H9 (cell line): ENCODE results near the gene RND3. TPM values are rescaled to one million over a fixed set of nuclear protein-coding genes. Genes with fewer than 3 reads are reported as not detected.
A peak's percentile ranks its signal among the peaks of the same experiment; 100 is the strongest.

Experiments used
- DNase-seq: peaks from one replicate; pipeline ENCODE4 v3.0.0-alpha.2; 2017
- H2AFZ ChIP-seq: one replicate; pipeline ENCODE4 v1.6.1; 2013; ENCODE audit warnings: mild to moderate bottlenecking, low read length, control low read depth, moderate library complexity
- H2AK5ac ChIP-seq: 2 replicates; pipeline ENCODE4 v1.6.1; 2013; ENCODE audit warnings: low read length, control low read depth, mixed read lengths; ENCODE audit not compliant: insufficient read length
- H2BK120ac ChIP-seq: one replicate; pipeline ENCODE4 v1.6.1; 2013; ENCODE audit warnings: low read depth, mild to moderate bottlenecking, low read length, control low read depth, inconsistent platforms; ENCODE audit not compliant: poor library complexity, severe bottlenecking
- H2BK12ac ChIP-seq: 2 replicates; pipeline ENCODE4 v1.6.1; 2013; ENCODE audit warnings: low read length, control low read depth, mixed read lengths, low read depth; ENCODE audit not compliant: insufficient read length
- H2BK15ac ChIP-seq: 2 replicates; pipeline ENCODE4 v1.6.1; 2013; ENCODE audit warnings: low read depth, low read length, control low read depth
- H2BK20ac ChIP-seq: one replicate; pipeline ENCODE4 v1.6.1; 2013; ENCODE audit warnings: low read depth, mild to moderate bottlenecking, low read length, control low read depth, inconsistent platforms; ENCODE audit not compliant: poor library complexity, severe bottlenecking
- H2BK5ac ChIP-seq: 2 replicates; pipeline ENCODE4 v1.6.1; 2013; ENCODE audit warnings: low read length, control low read depth, mixed read lengths; ENCODE audit not compliant: insufficient read length
- H3K14ac ChIP-seq: 2 replicates; pipeline ENCODE4 v1.6.1; 2013; ENCODE audit warnings: low read length, control low read depth; ENCODE audit not compliant: insufficient read depth
- H3K18ac ChIP-seq: 2 replicates; pipeline ENCODE4 v1.6.1; 2013; ENCODE audit warnings: low read depth, mild to moderate bottlenecking, mixed read lengths, low read length, control low read depth; ENCODE audit not compliant: insufficient read length
- H3K23ac ChIP-seq: 2 replicates; pipeline ENCODE4 v1.6.1; 2013; ENCODE audit warnings: low read length, control low read depth, mixed read lengths, low read depth; ENCODE audit not compliant: insufficient read length
- H3K23me2 ChIP-seq: 2 replicates; pipeline ENCODE4 v1.6.1; 2013; ENCODE audit warnings: low read depth, mild to moderate bottlenecking, mixed read lengths, low read length, control low read depth; ENCODE audit not compliant: insufficient read length, poor library complexity, severe bottlenecking
- H3K27ac ChIP-seq: 2 replicates; pipeline ENCODE4 v1.5.1; 2013; ENCODE audit warnings: low read length, control low read depth, mixed read lengths, low read depth; ENCODE audit not compliant: insufficient read length
- H3K27me3 ChIP-seq: 2 replicates; pipeline ENCODE4 v1.6.1; 2013; ENCODE audit warnings: low read length, control low read depth, inconsistent platforms; ENCODE audit not compliant: insufficient read depth
- H3K4ac ChIP-seq: 2 replicates; pipeline ENCODE4 v1.6.1; 2013; ENCODE audit warnings: low read depth, mild to moderate bottlenecking, control low read depth, inconsistent platforms, low read length, moderate library complexity
- H3K4me1 ChIP-seq: 2 replicates; pipeline ENCODE4 v1.6.1; 2013; ENCODE audit warnings: low read length, control low read depth, inconsistent platforms; ENCODE audit not compliant: insufficient read depth
- H3K4me2 ChIP-seq: 2 replicates; pipeline ENCODE4 v1.6.1; 2013; ENCODE audit warnings: low read length, control low read depth, mixed read lengths; ENCODE audit not compliant: insufficient read length, insufficient read depth
- H3K56ac ChIP-seq: 2 replicates; pipeline ENCODE4 v1.6.1; 2013; ENCODE audit warnings: low read depth, mild to moderate bottlenecking, mixed read lengths, low read length, control low read depth; ENCODE audit not compliant: insufficient read length
- H3K79me1 ChIP-seq: 2 replicates; pipeline ENCODE4 v1.6.1; 2013; ENCODE audit warnings: low read depth, mild to moderate bottlenecking, moderate library complexity, low read length, control low read depth, inconsistent platforms; ENCODE audit not compliant: insufficient read depth, poor library complexity, severe bottlenecking
- H3K79me2 ChIP-seq: 2 replicates; pipeline ENCODE4 v1.6.1; 2013; ENCODE audit warnings: low read length, control low read depth, inconsistent platforms; ENCODE audit not compliant: insufficient read depth
- H3K9ac ChIP-seq: 2 replicates; pipeline ENCODE4 v1.6.1; 2013; ENCODE audit warnings: low read length, control low read depth, mixed read lengths; ENCODE audit not compliant: insufficient read length; ENCODE audit errors: extremely low read depth
- H3K9me3 ChIP-seq: one replicate; pipeline ENCODE4 v1.6.1; 2013; ENCODE audit warnings: low read depth, low read length, inconsistent platforms; ENCODE audit not compliant: control insufficient read depth
- H3T11ph ChIP-seq: one replicate; pipeline ENCODE4 v1.6.1; 2013; ENCODE audit warnings: mild to moderate bottlenecking, low read length, control low read depth, inconsistent platforms
- H4K20me1 ChIP-seq: one replicate; pipeline ENCODE4 v1.6.1; 2013; ENCODE audit not compliant: control insufficient read depth, insufficient read length, insufficient read depth
- H4K5ac ChIP-seq: 2 replicates; pipeline ENCODE4 v1.6.1; 2013; ENCODE audit warnings: low read depth, mild to moderate bottlenecking, mixed read lengths, low read length, control low read depth; ENCODE audit not compliant: insufficient read length
- H4K8ac ChIP-seq: replicated peaks from 2 replicates; pipeline ENCODE4 v1.6.1; 2013; ENCODE audit warnings: low read length, control low read depth, mixed read lengths, low read depth; ENCODE audit not compliant: insufficient read length
- H4K91ac ChIP-seq: 2 replicates; pipeline ENCODE4 v1.6.1; 2013; ENCODE audit warnings: low read depth, mild to moderate bottlenecking, moderate library complexity, mixed read lengths, low read length, control low read depth; ENCODE audit not compliant: insufficient read length
- H3K27ac Mint-ChIP-seq, 3 experiments: 2 replicates in 2 of 3; 3 replicates in 1 of 3; pipeline ENCODE4 v1.8.0; 2020 to 2021; ENCODE audit warnings: mixed read lengths in 3 of 3, mild to moderate bottlenecking in 1 of 3, moderate library complexity in 1 of 3
- H3K27me3 Mint-ChIP-seq: 2 replicates; pipeline ENCODE4 v1.8.0; 2021; ENCODE audit warnings: low read depth, mild to moderate bottlenecking, moderate library complexity, mixed read lengths
- H3K36me3 Mint-ChIP-seq, 3 experiments: 2 replicates in 2 of 3; 3 replicates in 1 of 3; pipeline ENCODE4 v1.8.0; 2020 to 2021; ENCODE audit warnings: low read depth in 3 of 3, mixed read lengths in 3 of 3; ENCODE audit not compliant: insufficient read depth in 1 of 3
- H3K4me1 Mint-ChIP-seq, 2 experiments: 2 replicates each; pipeline ENCODE4 v1.8.0; 2020; ENCODE audit warnings: mixed read lengths in 2 of 2
- H3K4me3 Mint-ChIP-seq, 2 experiments: 2 replicates in 1 of 2; 3 replicates in 1 of 2; pipeline ENCODE4 v1.8.0; 2020 to 2021; ENCODE audit warnings: mild to moderate bottlenecking in 2 of 2, mixed read lengths in 2 of 2, moderate library complexity in 1 of 2
- H3K9me3 Mint-ChIP-seq, 2 experiments: 2 replicates in 1 of 2; 3 replicates in 1 of 2; pipeline ENCODE4 v1.8.0; 2020; ENCODE audit warnings: mild to moderate bottlenecking in 2 of 2, mixed read lengths in 2 of 2, moderate library complexity in 1 of 2
- CTCF ChIP-seq: fragments of 200-600 bp; sonication (generic); conservative IDR thresholded peaks from 3 replicates; pipeline ENCODE4 v1.8.0; 2021; ENCODE audit warnings: antibody characterized with exemption, mild to moderate bottlenecking
- WGBS: extraction: QIAGEN DNeasy Blood & Tissue Kit; methylation state at CpG from one replicate; pipeline ENCODE4 v1.1.7; 2013; ENCODE audit warnings: missing lambda C conversion rate, low lambda C conversion rate, mixed read lengths; ENCODE audit not compliant: insufficient read length; ENCODE audit errors: extremely low coverage; 5-methylcytosine and 5-hydroxymethylcytosine counted together
- total RNA-seq: library from RNA; stranded (reverse); gene quantifications from 2 replicates; pipeline ENCODE4 v1.2.1, GENCODE V29; 2021

The RND3 gene
- total RNA-seq, 1 experiment from 2014 or later, result 62.6 TPM

DNA sequence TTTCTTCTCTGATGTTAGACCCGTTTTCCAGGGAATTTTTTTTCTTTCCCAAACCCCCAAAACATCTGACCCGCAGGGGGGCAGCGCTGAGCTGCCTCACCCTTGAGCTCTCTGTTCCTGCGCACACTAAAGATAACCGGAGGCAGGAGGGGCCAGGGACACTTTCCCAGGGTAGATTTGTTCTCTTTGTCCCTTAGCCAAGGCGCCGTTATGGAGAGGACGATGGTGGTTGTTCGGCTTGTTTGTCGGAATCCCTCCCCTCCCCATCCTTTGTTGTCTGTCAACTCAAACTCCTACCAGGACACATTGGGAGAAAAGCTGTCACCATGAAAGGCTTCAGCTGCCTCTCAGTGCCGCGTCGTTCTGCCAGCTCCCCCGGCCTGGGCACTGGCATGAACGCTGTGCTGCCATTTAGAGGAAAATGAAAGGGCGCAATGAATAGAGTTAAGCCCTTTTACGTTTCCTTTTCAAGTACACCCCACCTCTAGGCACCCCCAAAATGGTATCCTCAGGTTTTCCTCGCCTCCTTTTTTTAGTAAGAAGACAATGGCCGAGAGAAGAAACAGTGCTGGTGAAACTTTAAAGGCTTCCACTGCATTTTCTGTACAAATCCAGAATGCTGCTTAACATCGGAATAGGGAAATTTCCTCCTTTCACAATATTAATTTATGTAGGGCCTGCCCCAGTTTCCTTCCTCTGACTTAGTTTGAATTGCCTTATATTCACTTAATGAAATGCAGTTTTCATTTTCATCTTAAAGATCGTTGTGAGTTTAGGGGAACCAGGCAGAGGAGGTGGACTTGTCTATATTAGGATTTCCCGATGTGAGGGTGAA, 62.1 kb downstream of the RND3 start:
- Histone ChIP-seq H4K5ac (no peak overlapping the region), H3K27ac (no peak overlapping the region)
- peak; percentile 51; the same call in 2 of the 3 replicates for TF ChIP-seq CTCF

More for the DNA sequence above, 62.1 kb downstream of the RND3 start:
- no peak overlapping the region for H4K8ac ChIP-seq
- H3T11ph ChIP-seq, result no peak overlapping the region
- Mint-ChIP-seq H3K9me3 (no peaks in the 10 kb centered on the region), H3K36me3 (no peaks in the 10 kb centered on the region), H3K27me3 (no peaks in the 10 kb centered on the region), H3K27ac (peak overlapping the region in 1 of 3 experiments; percentile 58; a peak in 2 of 7 replicates), H3K4me1 (peaks cover 32 to 39% of the 10 kb centered on the region in 2 experiments), H3K4me3 (no peak overlapping the region; a peak in 1 of 5 replicates)
- no peak overlapping the region for H3K56ac ChIP-seq
- H2AFZ ChIP-seq, result peak overlapping the region; percentile 17
- no peak overlapping the region for H2BK5ac ChIP-seq
- no peak overlapping the region for H2BK15ac ChIP-seq
- H4K91ac ChIP-seq, result no peak overlapping the region
- H3K4ac ChIP-seq, result no peak overlapping the region
- H3K79me1 ChIP-seq, result no peaks in the 10 kb centered on the region
- no peak overlapping the region for H2BK120ac ChIP-seq
- no peak overlapping the region for H3K14ac ChIP-seq
- no peaks in the 10 kb centered on the region for H4K20me1 ChIP-seq
- H2BK12ac ChIP-seq, result no peak overlapping the region
- H3K27me3 ChIP-seq, result no peaks in the 10 kb centered on the region
- no peak overlapping the region for H2AK5ac ChIP-seq
- peak; percentile 78 for DNase-seq
- no peak overlapping the region for H3K4me2 ChIP-seq
- no peaks in the 10 kb centered on the region for H3K23me2 ChIP-seq
- H3K18ac ChIP-seq, result no peak overlapping the region
- no peak overlapping the region for H3K23ac ChIP-seq
- no peaks in the 10 kb centered on the region; the same call in 1 of the 2 replicates for H3K4me1 ChIP-seq
- H3K79me2 ChIP-seq, result no peaks in the 10 kb centered on the region
- H2BK20ac ChIP-seq, result no peak overlapping the region
- H3K9ac ChIP-seq, result no peak overlapping the region
- no CpG with 5 or more reads among the region's 22 CpGs for WGBS
- H3K9me3 ChIP-seq, result no peaks in the 10 kb centered on the region
